Fibroblast of peridontal ligament (primary cell): ENCODE measurements around the gene HAGH.
"Not testable (repeated sequence)": the region's sequence is repeated elsewhere in the genome, so short reads cannot be mapped to it uniquely, and the experiment has no call there.

Source experiments
- DNase-seq: peaks from one replicate; pipeline ENCODE4 v3.0.0-alpha.2; 2010; ENCODE audit errors: extremely low read depth

The HAGH gene

DNA sequence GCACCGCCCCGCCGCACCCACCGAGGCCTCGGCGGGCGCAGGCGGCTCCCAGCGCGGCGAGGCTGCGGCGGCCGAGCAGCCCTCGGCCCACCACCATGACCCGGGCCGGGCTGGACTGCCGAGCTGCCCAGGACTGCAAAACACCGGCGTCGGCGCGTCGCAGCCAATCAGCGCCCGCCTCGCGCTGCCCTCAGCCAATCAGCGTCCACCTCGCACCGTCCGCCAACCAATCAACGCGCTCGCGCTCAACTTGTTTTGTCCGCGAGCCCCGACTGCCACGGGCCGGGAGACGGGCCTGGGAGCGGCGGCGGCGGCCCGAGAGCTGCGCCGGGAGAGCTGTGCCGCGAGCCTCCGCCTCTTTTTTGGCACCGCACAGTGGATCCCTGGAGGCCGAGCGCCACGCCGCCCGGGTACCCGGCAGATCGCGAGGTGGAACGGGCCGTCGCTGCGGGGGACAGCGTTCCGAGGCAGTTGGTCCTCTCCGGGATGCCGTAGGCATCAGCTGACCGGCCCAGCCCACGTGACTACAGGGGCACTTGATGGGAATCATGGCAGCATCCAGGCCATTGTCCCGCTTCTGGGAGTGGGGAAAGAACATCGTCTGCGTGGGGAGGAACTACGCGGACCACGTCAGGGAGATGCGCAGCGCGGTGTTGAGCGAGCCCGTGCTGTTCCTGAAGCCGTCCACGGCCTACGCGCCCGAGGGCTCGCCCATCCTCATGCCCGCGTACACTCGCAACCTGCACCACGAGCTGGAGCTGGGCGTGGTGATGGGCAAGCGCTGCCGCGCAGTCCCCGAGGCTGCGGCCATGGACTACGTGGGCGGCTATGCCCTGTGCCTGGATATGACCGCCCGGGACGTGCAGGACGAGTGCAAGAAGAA, at the start of gene HAGH, which contains the start of gene FAHD1:
TSS of gene HAGH (minus strand) at position 135 of the 883 bp plus-strand sequence. CDS start at position 97, 38 bp downstream.
TSS of gene FAHD1 (plus strand) at position 516 of the 883 bp plus-strand sequence. CDS start at position 549, 33 bp downstream.
- peak; percentile 94 for DNase-seq

GRCh38 chr16:1876066-1876465, 49.4 kb upstream of the HAGH start:
- DNase-seq, result not testable (repeated sequence)

GRCh38 chr16:1874854-1875253, 48.2 kb upstream of the HAGH start:
- no peak for DNase-seq

DNA sequence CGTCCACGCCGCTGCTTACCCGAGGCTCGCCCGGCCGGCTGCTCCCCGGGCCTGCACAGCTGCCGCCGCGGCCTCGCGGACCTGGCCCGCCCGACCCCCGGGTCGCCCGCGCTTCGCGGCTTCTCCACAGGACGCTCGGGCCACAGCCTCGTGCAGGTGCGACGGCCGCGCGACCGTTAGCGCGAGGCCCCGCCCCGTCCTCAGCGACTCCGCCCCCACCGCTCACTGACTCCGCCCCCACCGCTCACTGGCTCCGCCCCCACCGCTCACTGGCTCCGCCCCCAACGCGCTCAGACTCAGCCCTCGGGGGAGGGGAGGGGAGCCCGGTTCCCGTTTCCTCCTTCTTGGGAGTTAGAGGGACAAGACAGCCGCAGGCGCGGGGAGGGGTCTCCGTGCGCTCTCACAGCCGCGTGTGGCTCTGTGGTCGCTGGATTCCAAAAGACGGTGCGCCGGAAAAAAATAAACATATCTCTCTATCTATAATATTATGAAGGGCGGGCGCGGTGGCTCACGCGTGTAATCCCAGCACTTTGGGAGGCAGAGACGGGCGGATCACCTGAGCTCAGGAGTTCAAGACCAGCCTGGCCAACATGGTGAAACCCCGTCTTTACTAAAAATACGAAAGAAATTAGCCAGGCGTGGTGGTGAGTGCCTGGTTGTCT, 45.5 kb upstream of the HAGH start, which contains the start of gene MEIOB:
TSS of gene MEIOB (minus strand) at position 191 of the 662 bp plus-strand sequence. CDS start 3,989 bp downstream, outside the sequence.
- no peak for DNase-seq

DNA sequence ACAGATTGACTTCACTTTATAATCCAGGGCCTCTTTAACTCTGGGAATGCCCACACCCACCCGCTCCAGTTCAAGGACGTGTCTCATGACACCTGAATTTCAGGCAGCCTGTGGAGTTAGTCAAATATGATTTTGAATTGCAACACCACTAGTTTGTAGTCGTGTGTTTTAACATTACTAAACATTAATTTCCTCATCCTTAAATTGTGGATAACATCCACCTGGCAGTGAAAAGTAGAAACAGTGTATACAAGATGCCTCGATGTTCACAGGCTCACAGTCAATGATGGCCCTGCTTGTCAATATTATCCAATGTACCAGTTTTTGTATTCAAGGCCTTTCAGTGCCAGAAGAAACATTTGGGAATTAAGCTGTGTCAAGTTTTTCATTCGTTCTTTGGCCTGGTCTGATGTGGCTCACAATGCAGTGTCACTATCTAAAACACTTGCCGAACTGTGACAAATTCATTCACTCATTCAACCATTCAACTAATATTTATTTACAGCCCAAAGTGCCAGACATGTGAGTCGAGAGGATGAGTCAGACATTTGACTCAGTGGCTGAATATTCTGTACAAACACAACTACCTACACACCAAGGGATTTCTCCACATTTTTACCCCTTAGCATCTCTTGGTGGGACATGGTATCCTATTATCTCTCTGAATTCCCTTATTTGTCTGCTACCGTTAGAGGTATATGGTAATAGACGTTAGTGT, 43.9 kb upstream of the HAGH start:
- DNase-seq, result peak; percentile 7

DNA sequence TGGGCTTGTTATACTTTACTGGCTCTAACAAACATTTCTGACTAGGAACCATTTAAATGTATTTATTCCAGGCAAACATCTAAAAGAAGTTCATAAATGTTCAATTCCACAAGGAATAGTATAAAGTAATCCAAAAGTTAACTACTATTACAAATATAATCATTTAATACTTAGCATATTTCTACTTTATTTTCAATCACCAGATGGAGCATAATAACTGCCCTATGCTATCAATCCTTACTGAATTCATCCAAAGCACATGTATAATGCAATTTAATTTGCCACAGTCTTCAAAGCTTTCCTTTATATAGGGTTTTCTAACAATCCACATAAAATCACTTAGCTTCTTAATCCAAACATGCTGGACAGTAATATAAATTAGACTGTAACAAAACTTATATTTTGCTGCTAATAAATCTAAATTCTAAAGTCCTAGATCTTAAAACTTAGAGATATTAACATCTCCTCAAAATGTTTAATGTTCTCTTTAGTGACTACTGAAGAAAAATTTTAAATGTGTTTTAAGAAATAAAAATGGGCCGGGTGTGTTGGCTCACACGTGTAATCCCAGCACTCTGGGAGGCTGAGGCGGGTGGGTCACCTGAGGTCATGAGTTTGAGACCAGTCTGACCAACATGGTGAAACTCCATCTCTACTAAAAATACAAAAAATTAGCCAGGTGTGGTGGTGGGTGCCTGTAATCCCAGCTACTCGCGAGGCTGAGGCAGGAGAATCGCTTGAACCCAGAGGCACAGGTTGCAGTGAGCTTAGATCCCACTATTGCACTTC, 39.5 kb upstream of the HAGH start:
- DNase-seq, result no peak

GRCh38 chr16:1863681-1864460, 37.2 kb upstream of the HAGH start:
- DNase-seq, result peak; percentile 70

DNA sequence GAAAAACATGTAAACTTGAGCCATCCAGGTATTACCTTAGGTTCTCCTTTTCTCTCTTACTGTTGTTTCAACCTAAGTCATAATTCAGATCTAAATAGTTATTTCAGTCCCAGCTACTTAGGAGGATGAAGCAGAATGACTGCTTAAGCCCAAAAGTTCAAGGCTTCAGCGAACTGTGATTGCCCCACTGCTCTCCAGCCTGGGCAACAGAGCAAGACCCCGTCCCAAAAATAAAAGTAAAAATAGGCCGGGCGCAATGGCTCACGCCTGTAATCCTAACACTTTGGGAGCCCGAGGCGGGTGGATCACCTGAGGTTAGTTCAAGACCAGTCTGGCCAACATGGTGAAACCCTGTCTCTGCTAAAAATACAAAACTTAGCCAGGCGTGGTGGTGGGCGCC, 35.8 kb upstream of the HAGH start:
- DNase-seq, result no peak

- DNase-seq, result no peak
Observed at GRCh38 chr16:1861730-1862129, 35.1 kb upstream of the HAGH start.

DNA sequence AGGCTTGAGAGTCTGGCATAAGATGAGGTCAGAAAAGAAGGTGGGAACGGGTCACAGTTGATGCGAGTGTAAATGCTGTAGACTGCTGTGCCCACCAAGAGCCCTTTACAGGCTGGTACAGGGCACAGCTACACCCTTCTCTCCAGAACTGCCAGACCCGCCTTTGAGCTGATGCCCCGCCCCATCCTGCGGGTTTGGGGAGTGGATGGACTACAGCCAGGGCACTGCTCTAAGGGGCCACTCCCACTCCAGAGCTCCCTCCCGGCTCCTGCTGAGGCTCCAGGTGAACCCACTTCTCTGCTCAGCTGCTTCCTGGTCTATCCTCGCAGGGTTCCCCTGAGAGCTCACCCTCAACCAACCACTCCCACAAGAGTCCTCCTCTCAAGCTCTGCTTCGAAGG, 33.0 kb upstream of the HAGH start:
- no peak for DNase-seq

GRCh38 chr16:1858189-1858865, 31.7 kb upstream of the HAGH start:
- no peak for DNase-seq

GRCh38 chr16:1857433-1858097, 30.9 kb upstream of the HAGH start:
- DNase-seq, result no peak

DNA sequence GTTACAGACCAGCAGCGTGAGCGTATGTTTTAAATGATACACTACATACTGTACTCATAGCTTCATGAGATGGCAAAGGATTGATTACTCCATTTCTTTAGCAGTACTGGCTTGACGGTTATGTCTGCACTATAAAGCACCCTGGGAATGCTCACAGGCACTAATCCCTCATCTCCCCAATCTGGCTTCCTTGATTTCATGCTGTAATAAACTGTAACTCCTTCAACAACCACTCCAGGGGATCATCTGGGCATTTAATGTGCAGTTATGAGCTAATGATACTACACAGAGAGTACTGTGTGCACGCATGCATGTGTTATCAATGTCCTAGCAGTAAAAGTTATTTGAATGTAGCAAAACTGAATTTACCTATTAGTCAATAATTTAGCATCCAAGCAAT, 25.2 kb upstream of the HAGH start:
- DNase-seq, result no peak

- no peak for DNase-seq
Observed at GRCh38 chr16:1850981-1851380, 24.4 kb upstream of the HAGH start.

DNA sequence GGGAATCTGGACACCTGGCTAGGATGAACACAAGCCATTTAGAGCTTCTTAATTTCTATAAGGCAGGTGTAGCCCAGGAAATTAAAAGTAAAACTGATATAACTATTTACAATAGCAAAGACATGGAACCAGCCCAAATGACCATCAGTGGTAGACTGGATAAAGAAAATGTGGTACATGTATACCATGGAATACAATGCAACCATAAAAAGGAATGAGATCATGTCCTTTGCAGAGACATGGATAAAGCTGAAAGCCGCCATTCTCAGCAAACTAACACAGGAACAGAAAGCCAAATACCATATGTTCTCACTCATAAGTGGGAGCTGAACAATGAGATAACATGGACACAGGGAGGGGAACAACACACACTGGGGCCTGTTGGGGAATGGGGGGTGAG, 19.8 kb upstream of the HAGH start:
- DNase-seq, result no peak

DNA sequence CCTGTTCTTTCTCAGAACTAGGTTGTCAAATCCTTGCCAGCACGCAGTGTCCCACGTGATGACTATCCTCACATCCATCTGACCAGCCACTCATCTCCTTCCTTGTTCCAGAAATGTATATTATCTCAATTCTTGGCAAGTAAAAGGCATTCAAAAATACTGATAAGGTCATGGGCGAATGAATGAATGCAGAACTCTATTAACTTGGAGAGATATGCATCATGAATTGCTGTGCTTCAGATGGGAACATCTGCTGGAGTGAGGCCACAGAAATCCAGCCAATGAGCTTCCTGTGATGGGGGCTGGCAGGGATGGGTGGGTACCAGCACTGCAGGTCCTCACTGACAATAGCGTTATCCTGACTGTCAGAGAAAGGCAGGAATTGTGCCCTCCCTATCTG, 19.4 kb upstream of the HAGH start:
- no peak for DNase-seq

DNA sequence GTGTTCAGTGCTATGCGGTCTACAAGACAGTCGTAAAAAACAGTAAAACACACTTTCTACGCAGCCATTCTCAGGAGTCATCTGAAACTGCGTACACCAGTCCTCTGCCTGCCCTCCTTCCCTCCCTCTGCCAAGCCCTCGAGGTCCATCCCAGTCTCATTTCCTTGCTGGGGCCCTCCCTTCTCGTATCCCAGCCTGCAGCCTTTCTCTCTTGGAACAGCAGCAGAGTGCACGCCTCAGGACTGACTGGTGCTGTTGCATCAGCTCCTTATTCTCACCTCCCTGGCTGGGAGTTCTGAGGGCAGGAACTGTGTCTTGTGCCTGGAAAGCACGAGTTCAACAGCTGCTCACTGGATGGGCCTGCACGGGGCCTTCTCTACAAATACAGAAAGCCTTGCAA, 12.9 kb upstream of the HAGH start:
- peak; percentile 45 for DNase-seq

DNA sequence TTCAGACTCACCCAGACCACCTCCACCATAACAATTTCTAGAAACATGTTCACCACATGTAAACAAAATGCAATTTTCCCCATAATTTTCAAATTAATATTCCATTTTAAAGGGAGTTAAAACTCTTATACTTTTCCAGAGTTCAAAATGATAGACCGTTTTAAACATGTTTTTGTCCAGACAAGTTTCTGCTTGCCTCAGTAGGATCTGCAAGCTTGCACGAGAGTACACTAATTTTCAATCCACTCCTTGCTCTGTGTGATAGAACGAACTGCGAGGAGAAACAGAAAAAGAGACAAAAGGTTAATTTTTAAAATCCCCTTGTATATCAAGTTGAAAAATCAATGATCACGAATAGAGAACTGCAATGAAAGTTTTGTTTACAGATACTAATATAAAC, 7.5 kb upstream of the HAGH start:
- DNase-seq, result no peak

DNA sequence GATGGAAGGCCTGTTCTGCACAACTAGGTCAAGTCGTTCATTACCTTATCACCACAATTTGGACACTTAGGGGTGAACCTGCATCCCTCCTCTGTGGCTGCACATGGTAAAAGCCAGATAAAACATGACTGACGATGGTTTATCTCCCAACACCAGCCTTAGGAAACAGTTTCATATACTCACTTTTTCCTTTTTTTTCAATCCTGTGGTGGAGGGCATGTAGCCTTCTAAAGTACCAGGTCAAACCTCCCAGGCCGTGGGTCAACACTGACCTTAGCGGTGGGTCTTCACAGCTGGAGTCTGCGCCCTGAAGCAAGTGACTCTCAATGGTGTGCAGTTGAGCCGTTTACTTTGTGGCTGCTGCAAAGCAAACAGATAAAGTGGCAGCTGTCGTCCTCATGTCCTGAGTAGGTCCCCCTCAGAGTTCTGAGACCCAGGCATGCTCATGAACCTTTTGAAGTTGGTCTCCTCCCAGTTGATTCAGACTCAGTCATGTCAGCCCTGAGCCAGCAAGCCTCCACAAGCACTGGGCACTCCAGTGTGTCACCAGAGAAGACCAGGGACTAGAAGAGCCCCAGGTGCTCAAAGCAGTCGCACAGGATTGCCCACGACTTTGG, 6.3 kb upstream of the HAGH start:
- DNase-seq, result no peak
